ENCODE measurements around the gene ARPC5L.
"Not testable (repeated sequence)": the region's sequence is repeated elsewhere in the genome, so short reads cannot be mapped to it uniquely, and the experiment has no call there.

The ARPC5L gene

DNA sequence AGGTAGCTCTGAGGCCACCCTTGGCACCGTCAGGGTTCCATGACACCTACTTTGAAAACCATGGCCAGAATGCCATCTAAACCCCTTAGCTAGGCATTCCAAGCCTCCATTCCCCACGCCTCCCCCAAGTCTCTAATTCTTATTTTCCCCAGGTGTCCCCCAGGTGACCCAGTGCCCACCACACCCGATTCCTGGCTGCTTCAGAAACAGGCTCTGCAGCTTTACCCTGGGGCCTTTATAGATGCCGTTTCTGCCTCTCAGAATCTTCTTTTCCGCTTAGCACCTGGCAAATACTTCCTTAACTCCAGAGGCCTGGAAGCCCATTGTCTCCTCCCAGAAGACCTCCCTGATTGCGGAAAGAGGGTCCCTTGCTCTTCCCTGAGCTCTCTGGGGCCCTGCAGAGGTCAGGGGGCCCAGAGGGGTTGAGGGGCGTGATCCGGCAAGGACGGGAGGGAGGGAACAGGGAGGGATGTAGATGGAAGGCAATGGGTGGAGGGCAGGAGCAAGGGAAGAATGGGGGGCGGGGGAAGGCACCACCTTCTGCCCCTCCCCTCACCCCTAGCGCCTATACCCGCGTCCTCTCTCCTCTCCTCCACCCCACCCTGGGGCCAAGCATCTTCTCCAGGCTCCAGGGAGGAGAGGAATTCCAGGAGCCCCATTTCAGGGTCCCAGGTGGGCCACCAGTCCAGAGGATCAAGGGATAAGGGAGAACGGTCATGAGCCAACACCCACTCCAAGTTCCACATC, 20.7 kb upstream of the ARPC5L start:
- DNase-seq, result no peak

DNA sequence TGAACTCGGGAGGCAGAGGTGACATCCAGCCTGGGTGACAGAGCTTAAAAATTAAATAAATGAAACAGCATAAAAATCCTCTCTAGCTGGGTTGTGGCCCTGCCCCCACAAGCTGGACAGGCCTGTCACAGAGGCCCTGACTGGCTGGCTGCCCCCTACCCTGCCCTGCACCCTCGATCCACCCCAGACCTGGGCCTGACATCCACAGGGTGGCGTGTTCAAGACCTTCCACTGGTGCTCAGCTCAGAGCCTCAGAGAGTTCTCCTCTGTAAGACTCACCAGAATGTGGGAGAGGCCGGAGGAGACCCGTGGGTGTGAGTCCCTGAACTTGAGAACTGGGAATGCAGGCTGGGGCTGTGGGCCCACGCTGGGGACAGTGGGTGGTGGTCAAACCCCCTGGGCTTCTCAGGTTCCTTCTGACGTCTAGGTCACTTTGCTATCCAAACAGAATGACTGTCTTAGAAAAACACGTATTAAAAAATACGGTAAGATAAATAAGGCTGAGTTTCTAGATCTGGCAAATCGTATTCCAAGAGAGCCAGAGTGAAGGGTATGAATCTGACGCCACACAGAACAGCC, 18.4 kb upstream of the ARPC5L start:
- DNase-seq, result no peak

DNA sequence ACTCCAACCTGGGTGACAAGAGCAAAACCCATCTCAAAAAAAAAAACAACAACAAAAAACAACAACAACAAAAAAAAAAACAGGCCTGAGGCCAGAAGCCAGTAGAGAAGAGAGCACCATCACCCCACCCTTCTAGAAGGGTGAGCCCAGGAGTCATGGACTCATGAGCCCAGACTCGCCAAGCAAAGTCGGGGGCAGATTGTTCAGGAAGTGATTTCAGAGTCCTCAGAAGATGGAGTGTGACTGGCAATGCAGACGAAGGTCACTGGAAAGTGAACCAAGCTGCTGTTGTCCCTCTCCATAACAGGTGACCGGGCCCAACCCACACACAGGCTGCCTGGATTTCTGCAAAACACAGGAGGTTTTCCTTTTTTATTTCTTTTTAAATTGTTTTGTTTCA, 17.6 kb upstream of the ARPC5L start:
- DNase-seq, result no peak

DNA sequence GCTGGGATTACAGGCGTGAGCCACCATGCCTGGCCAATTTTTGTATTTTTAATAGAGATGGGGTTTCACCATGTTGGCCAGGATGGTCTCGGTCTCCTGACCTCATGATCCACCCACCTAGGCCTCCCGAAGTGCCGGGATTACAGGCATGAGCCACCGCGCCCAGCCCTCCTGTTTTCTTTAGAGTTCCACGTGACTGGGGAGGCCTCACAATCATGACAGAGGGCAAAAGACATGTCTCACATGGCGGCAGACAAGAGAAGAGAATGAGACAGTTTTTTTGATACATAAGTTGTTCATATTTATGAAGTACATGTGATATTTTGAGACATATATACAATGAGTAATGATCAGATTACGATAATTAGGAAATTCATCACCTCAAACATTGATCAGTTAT, 15.5 kb upstream of the ARPC5L start:
- DNase-seq, result not testable (repeated sequence)

DNA sequence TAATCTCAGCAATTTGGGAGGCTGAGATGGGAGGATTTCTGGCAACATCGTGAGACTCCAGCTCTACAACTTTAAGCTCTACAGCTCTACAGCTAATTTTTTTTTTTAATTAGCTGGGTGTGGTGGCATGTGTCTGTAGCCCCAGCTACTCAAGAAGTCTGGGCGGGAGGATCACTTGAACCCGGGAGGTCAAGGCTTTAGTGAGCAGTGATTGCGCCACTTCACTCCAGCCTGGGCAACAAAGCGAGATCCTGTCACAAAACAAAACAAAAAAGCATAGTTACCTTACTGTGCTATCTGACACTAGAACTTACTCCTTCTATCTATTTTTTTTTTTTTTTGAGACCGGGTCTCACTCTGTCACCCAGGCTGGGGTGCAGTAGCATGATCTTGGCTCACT, 15.0 kb upstream of the ARPC5L start:
- DNase-seq, result no peak

DNA sequence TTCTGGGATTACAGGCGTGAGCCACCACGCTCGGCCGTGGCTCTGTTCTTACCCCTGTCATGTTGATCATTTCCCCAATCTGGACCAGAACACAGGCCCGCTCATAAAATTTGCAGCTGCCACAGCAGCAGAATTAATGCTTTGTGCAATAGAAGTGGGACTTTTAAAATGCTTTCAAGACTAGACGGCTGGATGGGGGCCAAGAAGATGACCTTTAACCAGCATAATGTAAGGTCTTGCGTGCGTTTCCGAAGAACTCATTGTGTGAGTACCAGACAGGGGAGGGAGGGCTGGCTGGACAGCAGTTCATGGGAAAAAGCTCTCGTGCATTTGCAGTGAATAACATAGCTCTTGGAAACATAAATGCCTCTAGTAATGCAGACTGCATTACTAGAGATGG, 12.1 kb upstream of the ARPC5L start:
- no peak for DNase-seq

GRCh38 chr9:124852121-124852828, 9.7 kb upstream of the ARPC5L start:
- DNase-seq, result no peak

DNA sequence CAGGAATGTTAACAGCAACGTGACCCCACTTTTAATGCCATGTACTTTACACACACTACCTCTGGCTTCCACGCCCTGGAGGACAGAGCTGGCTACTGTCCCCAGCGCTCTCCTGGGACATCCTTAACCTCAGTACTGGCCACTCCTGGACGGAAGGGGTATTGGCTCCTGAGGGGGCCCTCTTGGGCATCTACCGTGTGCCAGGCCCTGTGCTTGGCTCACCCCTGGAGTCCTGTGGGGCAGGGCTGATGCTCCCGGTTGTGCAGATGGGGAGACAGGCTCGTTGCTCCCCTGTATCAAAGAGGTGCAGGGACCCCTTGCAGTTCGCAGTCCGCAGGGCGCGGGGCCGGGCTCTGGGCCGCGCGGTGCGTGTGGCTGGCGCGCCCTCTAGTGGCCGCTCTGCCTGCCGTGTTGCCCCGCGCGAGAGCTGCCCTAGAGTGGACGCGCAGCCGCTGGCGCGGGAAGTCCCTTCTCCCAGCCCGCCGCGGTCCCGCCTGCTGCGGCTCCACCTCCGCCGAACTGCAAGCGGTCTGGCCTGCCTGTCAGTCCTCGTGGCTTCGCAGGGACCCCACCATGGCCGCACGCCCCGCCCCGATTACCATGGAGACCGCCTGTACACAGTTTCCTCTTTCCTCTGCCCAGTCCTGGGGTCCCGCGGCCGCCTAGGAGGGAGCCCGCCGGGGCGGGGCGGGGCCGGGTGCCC, 8.9 kb upstream of the ARPC5L start, which contains the start of gene WDR38:
Gene WDR38 (plus strand): TSS at position 632 of the 703 bp plus-strand sequence. CDS start 72 bp downstream, outside the sequence.
- peak; percentile 48 to 63 for DNase-seq

GRCh38 chr9:124853605-124854143, 8.3 kb upstream of the ARPC5L start:
- DNase-seq, result no peak

GRCh38 chr9:124854161-124854560, 7.8 kb upstream of the ARPC5L start:
- no peak for DNase-seq

DNA sequence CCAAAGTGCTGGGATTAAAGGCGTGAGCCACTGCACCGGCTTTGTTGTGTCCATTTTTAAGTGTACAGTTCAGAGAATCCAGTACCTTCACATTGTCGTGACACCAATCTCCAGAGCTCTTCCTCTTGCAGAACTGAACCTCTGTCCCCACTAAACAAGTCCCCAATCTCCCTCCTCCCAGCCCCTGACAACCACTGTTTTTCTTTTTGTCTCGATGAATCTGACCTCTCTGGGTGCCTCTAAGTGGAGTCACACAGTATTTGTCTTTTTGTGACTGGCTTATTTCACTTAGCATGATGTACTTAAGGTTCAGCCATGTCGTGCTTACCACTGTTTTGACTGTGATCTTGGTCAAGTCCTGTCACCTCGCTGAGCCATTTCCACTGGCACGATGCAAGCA, 7.1 kb upstream of the ARPC5L start:
- DNase-seq, result no peak

DNA sequence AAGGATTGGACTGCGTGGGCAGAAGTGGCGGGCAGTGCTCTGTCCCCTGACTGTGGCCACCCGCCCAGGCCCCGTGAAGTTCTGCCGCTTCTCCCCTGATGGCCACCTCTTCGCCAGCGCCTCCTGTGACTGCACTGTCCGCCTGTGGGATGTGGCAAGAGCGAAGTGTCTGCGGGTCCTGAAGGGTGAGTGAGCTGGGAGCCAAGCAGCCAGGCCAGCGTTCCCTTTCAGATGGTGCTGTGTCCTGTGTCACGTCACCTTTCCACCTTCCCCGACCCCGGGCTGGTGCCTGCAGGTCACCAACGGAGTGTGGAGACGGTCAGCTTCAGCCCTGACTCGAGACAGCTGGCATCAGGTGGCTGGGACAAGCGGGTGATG, 6.4 kb upstream of the ARPC5L start:
- DNase-seq, result no peak

DNA sequence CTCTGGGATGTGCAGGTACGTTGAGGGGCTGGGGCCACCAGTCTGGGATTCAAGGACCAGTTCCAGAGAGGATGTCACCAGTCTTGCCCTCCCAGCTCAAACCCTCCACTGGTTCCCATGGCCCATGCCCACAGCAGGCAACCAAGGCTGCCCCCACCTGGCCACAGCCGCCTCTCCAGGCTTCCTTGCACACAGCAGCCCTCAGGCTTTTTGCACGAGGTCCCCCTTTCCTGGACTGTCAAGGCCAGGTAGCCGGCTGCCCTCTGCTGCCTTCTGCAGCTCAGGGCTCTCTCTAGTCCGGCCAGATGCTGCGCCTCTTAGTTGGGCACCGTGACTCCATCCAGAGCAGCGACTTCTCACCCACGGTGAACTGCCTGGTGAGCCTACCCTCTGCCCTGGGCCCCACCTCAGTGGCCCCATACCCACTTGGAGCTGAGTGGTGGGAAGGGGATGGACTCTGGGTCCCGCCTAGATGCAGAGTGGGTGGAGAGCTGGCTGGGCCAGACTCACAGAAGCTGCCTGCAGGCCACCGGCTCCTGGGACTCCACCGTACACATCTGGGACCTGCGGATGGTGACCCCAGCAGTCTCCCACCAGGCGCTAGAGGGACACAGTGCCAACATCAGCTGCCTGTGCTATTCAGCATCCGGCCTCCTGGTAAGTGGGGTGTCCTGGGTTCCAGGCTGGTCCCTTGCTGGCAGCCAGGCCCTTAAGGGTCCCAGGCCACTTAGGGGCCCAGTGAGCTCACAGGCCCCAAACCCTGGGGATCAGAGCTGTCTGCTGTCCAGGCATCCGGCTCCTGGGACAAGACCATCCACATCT, 5.8 kb upstream of the ARPC5L start:
- peak in 1 of 2 experiments; percentile 18 for DNase-seq

DNA sequence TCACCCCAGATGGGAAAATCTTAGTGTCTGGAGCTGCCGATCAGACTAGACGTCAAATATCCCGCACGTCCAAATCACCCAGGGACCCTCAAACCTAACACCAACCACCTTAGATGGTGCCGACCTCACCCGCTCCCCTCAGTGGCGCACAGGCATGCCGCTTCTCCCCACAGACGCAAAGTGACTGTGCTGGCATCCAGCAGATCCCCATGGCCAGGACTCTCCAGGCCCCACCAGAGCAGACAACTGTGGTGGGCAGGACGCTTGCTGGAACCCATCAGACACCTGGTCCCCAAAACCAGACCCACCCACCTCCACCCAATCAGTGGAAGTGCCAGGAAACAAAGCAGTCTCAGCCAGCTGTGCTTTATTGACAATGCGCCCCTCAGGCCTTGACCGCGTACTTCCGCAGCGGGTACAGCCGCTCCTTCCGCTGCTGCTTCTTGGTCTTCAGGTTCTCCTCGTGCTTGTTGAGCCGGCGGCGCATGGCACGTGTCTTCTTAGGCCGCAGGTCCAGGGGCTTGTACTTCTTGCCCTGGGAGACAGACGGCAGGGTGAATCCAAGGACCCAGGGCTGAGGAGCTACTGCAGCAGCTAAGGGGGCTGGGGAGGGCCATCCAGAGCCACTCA, 4.3 kb upstream of the ARPC5L start:
- DNase-seq, result no peak

- DNase-seq, result no peak
Observed at GRCh38 chr9:124858330-124859046, 3.4 kb upstream of the ARPC5L start.

- DNase-seq, result no peak
Observed at GRCh38 chr9:124859803-124860581, 1.9 kb upstream of the ARPC5L start.

DNA sequence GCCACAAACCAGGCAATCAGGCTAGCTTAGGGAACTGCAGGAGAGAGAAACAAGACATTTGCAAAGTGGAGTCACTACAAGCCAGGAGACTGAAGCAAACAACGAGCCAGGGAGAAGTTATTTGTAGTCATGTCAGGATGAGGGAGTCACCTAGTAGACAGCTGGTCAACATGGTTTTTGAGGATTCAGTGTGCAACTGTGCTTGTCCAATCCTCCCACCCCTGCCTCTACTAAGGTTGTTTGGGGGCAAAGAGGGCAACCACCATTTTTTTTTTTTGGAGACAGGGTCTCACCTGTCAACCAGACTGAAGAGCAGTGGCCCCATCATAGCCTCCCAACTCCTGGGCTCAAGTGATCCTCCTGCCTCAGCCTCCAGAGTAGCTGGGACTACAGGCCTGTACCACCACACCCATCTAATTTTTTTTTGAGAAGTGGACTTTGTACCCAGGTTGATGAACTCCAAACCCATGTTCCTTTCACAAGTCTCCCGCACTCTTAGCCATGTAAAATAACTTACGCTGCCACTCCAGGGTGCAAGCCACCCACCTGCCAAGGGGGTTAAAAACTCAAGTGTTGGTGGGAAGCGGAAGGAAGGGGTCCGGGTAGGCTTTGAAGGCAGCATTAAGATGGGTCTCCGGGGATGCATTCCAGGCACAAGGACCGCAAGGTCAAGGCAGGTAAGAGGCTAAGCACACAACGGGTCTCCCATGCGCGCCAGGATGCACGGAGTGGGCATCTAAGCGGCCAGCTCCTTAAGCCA, 1.2 kb upstream of the ARPC5L start:
- no peak for DNase-seq

DNA sequence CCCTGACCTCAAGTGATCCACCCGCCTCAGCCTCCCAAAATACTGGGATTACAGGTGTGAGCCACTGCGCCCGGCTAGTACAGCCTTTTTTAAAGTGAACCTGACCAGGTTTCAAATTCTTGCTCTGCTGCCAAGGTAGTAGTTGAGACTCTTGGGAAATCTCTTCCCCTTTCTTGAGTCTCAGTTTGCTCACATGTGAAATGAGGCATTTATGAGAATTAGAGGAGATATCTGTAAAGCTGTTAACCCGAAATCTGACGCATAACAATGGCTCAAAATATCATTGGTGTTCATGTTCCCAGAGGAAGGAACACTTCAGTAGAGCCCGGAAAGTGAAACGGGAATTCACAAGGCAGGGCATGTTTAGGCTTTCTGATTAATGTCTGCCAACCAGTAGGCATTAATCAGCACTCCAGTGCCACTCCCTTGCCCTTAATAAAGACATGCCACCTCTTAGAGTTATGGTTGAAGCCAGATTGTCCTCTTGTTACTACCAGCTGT, 1.5 kb downstream of the ARPC5L start:
- DNase-seq, result no peak
